Measurements from ENCODE around the gene PRSS36.

DNA sequence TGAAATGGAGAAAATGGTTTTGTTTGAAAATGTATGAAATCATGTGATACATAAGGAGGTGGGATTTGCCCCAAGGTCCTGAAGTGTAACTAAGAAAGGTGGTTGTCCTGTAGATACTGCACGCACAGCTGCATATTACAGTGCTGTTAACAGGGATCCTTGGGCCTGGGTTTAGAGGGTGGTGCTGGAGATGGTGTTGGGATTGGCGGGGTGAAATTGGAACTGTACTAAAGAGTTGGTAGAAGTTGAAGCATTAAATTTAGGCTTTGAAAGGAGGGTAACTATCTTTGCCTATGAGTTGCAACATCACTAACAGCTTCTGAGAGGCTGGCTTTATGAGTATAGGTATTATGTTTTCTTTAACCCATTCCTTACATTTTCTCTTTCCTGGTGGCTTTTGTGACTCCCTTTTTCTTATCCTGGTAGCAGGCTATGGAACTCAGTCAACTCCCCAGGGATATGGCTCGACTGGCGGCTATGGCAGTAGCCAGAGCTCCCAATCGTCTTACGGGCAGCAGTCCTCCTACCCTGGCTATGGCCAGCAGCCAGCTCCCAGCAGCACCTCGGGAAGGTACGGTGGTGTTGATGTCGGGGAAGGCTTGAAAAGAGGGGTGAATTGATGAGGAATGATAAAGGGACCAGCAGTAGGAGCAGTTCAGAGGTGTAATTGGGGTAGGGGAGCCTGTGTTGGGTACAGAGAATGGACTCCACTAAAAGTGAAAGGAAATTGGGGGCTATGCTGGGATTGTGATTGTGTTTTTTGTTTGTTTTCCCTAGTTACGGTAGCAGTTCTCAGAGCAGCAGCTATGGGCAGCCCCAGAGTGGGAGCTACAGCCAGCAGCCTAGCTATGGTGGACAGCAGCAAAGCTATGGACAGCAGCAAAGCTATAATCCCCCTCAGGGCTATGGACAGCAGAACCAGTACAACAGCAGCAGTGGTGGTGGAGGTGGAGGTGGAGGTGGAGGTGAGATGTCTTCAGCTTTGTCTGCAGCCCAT, 33.9 kb upstream of the PRSS36 start:
- TF ChIP-seq, protein P1, sequence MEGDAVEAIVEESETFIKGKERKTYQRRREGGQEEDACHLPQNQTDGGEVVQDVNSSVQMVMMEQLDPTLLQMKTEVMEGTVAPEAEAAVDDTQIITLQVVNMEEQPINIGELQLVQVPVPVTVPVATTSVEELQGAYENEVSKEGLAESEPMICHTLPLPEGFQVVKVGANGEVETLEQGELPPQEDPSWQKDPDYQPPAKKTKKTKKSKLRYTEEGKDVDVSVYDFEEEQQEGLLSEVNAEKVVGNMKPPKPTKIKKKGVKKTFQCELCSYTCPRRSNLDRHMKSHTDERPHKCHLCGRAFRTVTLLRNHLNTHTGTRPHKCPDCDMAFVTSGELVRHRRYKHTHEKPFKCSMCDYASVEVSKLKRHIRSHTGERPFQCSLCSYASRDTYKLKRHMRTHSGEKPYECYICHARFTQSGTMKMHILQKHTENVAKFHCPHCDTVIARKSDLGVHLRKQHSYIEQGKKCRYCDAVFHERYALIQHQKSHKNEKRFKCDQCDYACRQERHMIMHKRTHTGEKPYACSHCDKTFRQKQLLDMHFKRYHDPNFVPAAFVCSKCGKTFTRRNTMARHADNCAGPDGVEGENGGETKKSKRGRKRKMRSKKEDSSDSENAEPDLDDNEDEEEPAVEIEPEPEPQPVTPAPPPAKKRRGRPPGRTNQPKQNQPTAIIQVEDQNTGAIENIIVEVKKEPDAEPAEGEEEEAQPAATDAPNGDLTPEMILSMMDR (IDR thresholded peaks at IDR 0.05) = no peak
- TF ChIP-seq GABPB1 (CRISPR knock-in tag; IDR thresholded peaks at IDR 0.05) (no peak), NFYB (CRISPR knock-in tag; conservative IDR thresholded peaks at IDR 0.05; ENCODE audit: low read depth) (no peak), FOXP1 (CRISPR knock-in tag; IDR thresholded peaks at IDR 0.05; ENCODE audit: borderline replicate concordance) (no peak), ZNF263 (CRISPR knock-in tag; IDR thresholded peaks at IDR 0.05; ENCODE audit: low read depth) (no peak), CREB1 (CRISPR knock-in tag; IDR thresholded peaks at IDR 0.05) (no peak), TP53 (CRISPR knock-in tag; IDR thresholded peaks at IDR 0.05) (no peak), ELF4 (CRISPR knock-in tag; IDR thresholded peaks at IDR 0.05; ENCODE audit: low read depth) (no peak), RELA (CRISPR knock-in tag; IDR thresholded peaks at IDR 0.05; ENCODE audit: borderline replicate concordance) (no peak)
- TF ChIP-seq, protein P2, sequence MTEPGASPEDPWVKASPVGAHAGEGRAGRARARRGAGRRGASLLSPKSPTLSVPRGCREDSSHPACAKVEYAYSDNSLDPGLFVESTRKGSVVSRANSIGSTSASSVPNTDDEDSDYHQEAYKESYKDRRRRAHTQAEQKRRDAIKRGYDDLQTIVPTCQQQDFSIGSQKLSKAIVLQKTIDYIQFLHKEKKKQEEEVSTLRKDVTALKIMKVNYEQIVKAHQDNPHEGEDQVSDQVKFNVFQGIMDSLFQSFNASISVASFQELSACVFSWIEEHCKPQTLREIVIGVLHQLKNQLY (CRISPR knock-in tag; IDR thresholded peaks at IDR 0.05) = no peak
- TF ChIP-seq, protein P3, sequence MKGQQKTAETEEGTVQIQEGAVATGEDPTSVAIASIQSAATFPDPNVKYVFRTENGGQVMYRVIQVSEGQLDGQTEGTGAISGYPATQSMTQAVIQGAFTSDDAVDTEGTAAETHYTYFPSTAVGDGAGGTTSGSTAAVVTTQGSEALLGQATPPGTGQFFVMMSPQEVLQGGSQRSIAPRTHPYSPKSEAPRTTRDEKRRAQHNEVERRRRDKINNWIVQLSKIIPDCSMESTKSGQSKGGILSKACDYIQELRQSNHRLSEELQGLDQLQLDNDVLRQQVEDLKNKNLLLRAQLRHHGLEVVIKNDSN (CRISPR knock-in tag; IDR thresholded peaks at IDR 0.05) = no peak
- TF ChIP-seq, protein P4, sequence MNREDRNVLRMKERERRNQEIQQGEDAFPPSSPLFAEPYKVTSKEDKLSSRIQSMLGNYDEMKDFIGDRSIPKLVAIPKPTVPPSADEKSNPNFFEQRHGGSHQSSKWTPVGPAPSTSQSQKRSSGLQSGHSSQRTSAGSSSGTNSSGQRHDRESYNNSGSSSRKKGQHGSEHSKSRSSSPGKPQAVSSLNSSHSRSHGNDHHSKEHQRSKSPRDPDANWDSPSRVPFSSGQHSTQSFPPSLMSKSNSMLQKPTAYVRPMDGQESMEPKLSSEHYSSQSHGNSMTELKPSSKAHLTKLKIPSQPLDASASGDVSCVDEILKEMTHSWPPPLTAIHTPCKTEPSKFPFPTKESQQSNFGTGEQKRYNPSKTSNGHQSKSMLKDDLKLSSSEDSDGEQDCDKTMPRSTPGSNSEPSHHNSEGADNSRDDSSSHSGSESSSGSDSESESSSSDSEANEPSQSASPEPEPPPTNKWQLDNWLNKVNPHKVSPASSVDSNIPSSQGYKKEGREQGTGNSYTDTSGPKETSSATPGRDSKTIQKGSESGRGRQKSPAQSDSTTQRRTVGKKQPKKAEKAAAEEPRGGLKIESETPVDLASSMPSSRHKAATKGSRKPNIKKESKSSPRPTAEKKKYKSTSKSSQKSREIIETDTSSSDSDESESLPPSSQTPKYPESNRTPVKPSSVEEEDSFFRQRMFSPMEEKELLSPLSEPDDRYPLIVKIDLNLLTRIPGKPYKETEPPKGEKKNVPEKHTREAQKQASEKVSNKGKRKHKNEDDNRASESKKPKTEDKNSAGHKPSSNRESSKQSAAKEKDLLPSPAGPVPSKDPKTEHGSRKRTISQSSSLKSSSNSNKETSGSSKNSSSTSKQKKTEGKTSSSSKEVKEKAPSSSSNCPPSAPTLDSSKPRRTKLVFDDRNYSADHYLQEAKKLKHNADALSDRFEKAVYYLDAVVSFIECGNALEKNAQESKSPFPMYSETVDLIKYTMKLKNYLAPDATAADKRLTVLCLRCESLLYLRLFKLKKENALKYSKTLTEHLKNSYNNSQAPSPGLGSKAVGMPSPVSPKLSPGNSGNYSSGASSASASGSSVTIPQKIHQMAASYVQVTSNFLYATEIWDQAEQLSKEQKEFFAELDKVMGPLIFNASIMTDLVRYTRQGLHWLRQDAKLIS (CRISPR knock-in tag; IDR thresholded peaks at IDR 0.05; ENCODE audit: borderline replicate concordance) = no peak
- TF ChIP-seq, protein P5, sequence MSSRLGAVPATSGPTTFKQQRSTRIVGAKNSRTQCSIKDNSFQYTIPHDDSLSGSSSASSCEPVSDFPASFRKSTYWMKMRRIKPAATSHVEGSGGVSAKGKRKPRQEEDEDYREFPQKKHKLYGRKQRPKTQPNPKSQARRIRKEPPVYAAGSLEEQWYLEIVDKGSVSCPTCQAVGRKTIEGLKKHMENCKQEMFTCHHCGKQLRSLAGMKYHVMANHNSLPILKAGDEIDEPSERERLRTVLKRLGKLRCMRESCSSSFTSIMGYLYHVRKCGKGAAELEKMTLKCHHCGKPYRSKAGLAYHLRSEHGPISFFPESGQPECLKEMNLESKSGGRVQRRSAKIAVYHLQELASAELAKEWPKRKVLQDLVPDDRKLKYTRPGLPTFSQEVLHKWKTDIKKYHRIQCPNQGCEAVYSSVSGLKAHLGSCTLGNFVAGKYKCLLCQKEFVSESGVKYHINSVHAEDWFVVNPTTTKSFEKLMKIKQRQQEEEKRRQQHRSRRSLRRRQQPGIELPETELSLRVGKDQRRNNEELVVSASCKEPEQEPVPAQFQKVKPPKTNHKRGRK (CRISPR knock-in tag; IDR thresholded peaks at IDR 0.05; ENCODE audit: borderline replicate concordance) = no peak
- TF ChIP-seq, protein P6, sequence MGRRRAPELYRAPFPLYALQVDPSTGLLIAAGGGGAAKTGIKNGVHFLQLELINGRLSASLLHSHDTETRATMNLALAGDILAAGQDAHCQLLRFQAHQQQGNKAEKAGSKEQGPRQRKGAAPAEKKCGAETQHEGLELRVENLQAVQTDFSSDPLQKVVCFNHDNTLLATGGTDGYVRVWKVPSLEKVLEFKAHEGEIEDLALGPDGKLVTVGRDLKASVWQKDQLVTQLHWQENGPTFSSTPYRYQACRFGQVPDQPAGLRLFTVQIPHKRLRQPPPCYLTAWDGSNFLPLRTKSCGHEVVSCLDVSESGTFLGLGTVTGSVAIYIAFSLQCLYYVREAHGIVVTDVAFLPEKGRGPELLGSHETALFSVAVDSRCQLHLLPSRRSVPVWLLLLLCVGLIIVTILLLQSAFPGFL (CRISPR knock-in tag; IDR thresholded peaks at IDR 0.05; ENCODE audit: borderline replicate concordance) = no peak
